ENCODE data around the gene MPPE1.

The MPPE1 gene

DNA sequence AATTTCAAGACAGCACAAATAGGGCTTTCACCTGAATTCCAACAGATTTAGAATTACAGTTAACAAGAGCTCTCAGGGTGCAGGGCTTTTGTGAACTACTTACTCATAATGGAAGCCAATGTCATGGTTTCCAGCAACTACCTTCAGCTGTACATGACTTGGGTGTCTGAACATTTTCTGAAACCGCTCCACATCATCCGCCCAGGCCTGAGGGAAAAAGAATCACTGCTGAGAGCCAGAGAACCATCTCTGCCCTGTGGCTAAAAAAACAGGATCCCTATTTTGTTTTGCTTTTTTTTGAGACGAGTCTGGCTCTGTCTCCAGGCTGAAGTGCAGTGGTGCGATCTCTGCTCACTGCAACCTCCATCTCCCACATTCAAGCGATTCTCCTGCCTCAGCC is 18.8 kb downstream of the MPPE1 start:
- Histone ChIP-seq H3K27ac (ENCODE audit: low read depth, low read length, poor library complexity, severe bottlenecking) (no peak overlapping the region), H3K9ac (ENCODE audit: low read length) (no peak overlapping the region), H3K4me2 (ENCODE audit: low read length) (no peak overlapping the region), H3K79me2 (ENCODE audit: insufficient read depth, low read length) (no peaks in the 10 kb centered on the region), H3K27me3 (ENCODE audit: insufficient read depth, low read length) (no peaks in the 10 kb centered on the region), H2AFZ (ENCODE audit: low read length) (no peak overlapping the region), H3K9me2 (ENCODE audit: low read depth, low read length) (no peaks in the 10 kb centered on the region), H3K4me3 (ENCODE audit: low read depth, low read length, poor library complexity, severe bottlenecking) (no peak overlapping the region), H3F3A (ENCODE audit: insufficient read depth, low read length) (no peaks in the 10 kb centered on the region), H3K4me1 (ENCODE audit: insufficient read depth, low read length, severe bottlenecking) (no peaks in the 10 kb centered on the region), H4K20me1 (ENCODE audit: insufficient read depth, low read length) (no peaks in the 10 kb centered on the region), H3K36me3 (ENCODE audit: insufficient read depth, low read length) (peaks cover 84% of the 10 kb centered on the region), H3K9me3 (ENCODE audit: low read length) (no peaks in the 10 kb centered on the region)
- TF ChIP-seq EZH2 (IDR thresholded peaks at IDR 0.05; ENCODE audit: borderline replicate concordance, low read length), result no peak

DNA sequence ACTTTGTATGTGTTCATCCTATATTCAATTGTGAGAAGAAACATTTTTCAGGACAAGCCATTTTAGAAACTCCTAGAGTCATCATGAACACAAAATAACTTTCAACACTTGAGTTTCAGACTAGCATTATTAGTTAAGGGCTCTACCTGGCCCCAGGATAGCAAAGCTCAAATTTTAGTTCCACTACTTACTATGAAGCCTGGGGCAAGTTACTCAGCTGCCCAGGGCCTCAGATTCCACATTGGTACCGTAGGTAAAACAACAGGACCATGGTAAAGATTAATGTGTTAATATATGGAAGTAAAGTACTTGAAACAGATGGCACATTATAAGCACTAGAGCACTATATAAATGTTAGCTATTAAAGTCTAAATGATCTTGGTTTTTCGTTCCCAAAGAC is 19.4 kb downstream of the MPPE1 start:
- Histone ChIP-seq H4K20me1 (ENCODE audit: insufficient read depth, low read length) (no peaks in the 10 kb centered on the region), H3K4me1 (ENCODE audit: insufficient read depth, low read length, severe bottlenecking) (peaks cover 2% of the 10 kb centered on the region), H3K9me2 (ENCODE audit: low read depth, low read length) (no peaks in the 10 kb centered on the region), H3F3A (ENCODE audit: insufficient read depth, low read length) (no peaks in the 10 kb centered on the region), H3K27ac (ENCODE audit: low read depth, low read length, poor library complexity, severe bottlenecking) (no peak overlapping the region), H3K4me3 (ENCODE audit: low read depth, low read length, poor library complexity, severe bottlenecking) (no peak overlapping the region), H3K36me3 (ENCODE audit: insufficient read depth, low read length) (peaks cover 86% of the 10 kb centered on the region), H3K9ac (ENCODE audit: low read length) (no peak overlapping the region), H3K27me3 (ENCODE audit: insufficient read depth, low read length) (no peaks in the 10 kb centered on the region), H2AFZ (ENCODE audit: low read length) (no peak overlapping the region), H3K4me2 (ENCODE audit: low read length) (no peak overlapping the region), H3K79me2 (ENCODE audit: insufficient read depth, low read length) (no peaks in the 10 kb centered on the region), H3K9me3 (ENCODE audit: low read length) (no peaks in the 10 kb centered on the region)
- no peak for TF ChIP-seq EZH2 (IDR thresholded peaks at IDR 0.05; ENCODE audit: borderline replicate concordance, low read length)
- TF ChIP-seq, protein P1, sequence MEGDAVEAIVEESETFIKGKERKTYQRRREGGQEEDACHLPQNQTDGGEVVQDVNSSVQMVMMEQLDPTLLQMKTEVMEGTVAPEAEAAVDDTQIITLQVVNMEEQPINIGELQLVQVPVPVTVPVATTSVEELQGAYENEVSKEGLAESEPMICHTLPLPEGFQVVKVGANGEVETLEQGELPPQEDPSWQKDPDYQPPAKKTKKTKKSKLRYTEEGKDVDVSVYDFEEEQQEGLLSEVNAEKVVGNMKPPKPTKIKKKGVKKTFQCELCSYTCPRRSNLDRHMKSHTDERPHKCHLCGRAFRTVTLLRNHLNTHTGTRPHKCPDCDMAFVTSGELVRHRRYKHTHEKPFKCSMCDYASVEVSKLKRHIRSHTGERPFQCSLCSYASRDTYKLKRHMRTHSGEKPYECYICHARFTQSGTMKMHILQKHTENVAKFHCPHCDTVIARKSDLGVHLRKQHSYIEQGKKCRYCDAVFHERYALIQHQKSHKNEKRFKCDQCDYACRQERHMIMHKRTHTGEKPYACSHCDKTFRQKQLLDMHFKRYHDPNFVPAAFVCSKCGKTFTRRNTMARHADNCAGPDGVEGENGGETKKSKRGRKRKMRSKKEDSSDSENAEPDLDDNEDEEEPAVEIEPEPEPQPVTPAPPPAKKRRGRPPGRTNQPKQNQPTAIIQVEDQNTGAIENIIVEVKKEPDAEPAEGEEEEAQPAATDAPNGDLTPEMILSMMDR (IDR thresholded peaks at IDR 0.05; ENCODE audit: low read length), result no peak

DNA sequence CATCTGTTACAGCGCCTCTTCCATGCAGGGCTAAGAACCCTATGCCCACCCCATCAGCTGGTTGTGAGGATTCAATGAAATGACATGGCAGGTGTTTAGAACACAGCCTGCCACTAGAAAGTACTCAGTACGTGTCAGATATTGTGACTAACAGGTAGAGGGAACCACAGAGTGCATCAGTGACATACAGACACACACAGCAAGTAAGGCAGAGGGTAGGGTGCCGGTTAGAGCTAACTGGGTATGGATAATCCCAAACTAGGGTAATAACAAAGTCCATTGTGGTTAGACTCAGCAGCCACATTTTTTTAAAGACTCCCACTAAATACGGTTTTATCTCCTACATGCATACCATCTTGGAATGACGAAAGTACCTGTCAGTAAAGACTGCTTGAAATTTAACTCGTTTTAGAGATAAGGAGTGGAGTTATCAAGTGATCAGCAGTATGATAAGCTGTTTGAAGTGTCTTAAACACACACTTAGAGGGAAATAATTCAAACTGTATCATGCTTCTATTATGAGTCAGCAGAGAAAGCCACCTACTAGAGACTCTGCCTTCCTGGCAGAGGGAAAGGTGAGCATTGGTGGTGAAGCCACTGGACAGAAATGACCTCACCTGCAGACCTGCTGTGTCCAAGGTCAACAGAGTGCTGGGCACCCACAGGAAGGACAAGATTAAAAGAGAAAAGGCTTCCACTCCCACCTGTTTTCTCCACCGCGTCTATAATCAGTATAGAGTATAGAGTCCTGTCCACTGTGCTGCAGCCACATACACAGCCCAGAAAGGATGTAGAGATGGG is 20.6 kb downstream of the MPPE1 start:
- Histone ChIP-seq H3K9me2 (ENCODE audit: low read depth, low read length) (no peaks in the 10 kb centered on the region), H3K9ac (ENCODE audit: low read length) (no peak overlapping the region), H3K9me3 (ENCODE audit: low read length) (no peaks in the 10 kb centered on the region), H2AFZ (ENCODE audit: low read length) (no peak overlapping the region), H3K79me2 (ENCODE audit: insufficient read depth, low read length) (no peaks in the 10 kb centered on the region), H3K27me3 (ENCODE audit: insufficient read depth, low read length) (no peaks in the 10 kb centered on the region), H3K36me3 (ENCODE audit: insufficient read depth, low read length) (peaks cover 74% of the 10 kb centered on the region), H3K4me3 (ENCODE audit: low read depth, low read length, poor library complexity, severe bottlenecking) (no peak overlapping the region), H3K27ac (ENCODE audit: low read depth, low read length, poor library complexity, severe bottlenecking) (no peak overlapping the region), H4K20me1 (ENCODE audit: insufficient read depth, low read length) (no peaks in the 10 kb centered on the region), H3K4me2 (ENCODE audit: low read length) (no peak overlapping the region), H3K4me1 (ENCODE audit: insufficient read depth, low read length, severe bottlenecking) (peaks cover 14% of the 10 kb centered on the region), H3F3A (ENCODE audit: insufficient read depth, low read length) (no peaks in the 10 kb centered on the region)
- TF ChIP-seq, protein P1 (IDR thresholded peaks at IDR 0.05; ENCODE audit: low read length), result no peak
- TF ChIP-seq EZH2 (IDR thresholded peaks at IDR 0.05; ENCODE audit: borderline replicate concordance, low read length), result no peak

All from OCI-LY1 (cell line).